HG03066 (cell line): ENCODE results near the gene EOGT.

Experiments
- ATAC-seq: cut with Tn5 transposase; IDR thresholded peaks from one replicate; pipeline ENCODE4 v1.9.1; 2021; ENCODE audit warnings: low read depth; ENCODE audit not compliant: unreplicated experiment

EOGT gene

DNA sequence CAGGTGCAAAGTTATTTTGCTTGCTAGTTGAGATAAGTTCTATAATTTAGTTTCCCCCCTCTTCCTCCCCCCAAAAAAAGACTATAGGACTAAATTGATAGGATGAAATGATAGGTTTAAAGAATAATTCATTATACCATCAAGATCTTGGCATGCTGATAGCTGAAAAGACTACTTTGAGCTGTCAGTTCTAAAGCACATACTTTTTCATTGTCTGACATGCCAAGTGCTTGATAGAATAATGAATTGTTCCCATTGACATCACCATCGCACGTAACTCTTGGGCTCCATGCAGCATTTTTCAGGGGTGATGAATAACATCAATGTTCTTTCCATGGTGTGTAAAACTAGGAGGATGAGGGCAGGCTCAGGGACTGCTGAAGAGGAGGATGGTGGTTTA is 48.8 kb downstream of the EOGT start:
- ATAC-seq = no peak

- no peak for ATAC-seq
Observed at GRCh38 chr3:68963891-68964290, 49.6 kb downstream of the EOGT start.

GRCh38 chr3:68963376-68963775 is 50.1 kb downstream of the EOGT start:
- ATAC-seq = no peak

GRCh38 chr3:68958932-68959331 is 54.6 kb downstream of the EOGT start:
- ATAC-seq = no peak

DNA sequence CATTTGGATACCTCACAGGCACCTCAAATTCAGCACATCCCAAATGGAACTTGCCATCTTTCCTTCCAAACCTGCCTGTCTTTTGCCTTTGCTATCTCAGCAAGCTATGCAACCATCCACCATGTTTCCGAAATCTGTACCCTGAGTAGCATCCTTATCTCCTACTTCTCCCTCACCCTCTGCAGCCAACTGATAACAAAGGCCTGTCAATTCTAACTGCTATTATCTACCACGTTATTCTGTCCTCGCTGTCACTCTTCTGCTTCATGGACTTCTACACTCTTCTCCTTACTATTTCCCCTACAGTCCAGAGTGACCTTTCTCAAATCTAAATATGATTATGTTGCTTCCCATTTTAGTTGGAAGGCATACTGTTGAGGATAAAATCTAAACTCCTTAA is 55.6 kb downstream of the EOGT start:
- ATAC-seq = no peak

- ATAC-seq = peak; percentile 63
Observed at GRCh38 chr3:68953816-68954444, 59.6 kb downstream of the EOGT start.

GRCh38 chr3:68945225-68945624 is 68.3 kb downstream of the EOGT start:
- no peak for ATAC-seq

- ATAC-seq = no peak
Observed at GRCh38 chr3:68943753-68944500, 69.6 kb downstream of the EOGT start.

DNA sequence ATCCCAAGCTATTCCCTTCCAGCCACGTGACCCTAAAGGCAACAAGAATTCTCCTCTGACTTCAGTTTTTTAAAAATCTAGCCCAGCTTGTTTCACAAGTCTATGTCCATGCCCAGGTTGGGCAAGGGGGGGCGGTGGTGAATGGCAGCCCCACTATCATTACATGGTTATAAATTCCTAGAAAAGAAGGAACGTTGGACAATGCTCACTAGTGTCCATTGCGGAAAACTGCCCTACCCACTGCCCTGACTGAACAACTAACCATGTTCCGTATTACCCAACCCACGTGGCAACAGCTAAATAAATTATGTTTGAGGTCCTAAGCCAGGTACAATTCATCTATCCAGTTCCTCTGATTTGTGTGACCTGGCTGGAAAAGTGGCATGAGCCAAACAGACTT is 72.4 kb downstream of the EOGT start:
- no peak for ATAC-seq

- no peak for ATAC-seq
Observed at GRCh38 chr3:68936856-68937255, 76.6 kb downstream of the EOGT start.

GRCh38 chr3:68935778-68936177 is 77.7 kb downstream of the EOGT start:
- ATAC-seq = no peak

DNA sequence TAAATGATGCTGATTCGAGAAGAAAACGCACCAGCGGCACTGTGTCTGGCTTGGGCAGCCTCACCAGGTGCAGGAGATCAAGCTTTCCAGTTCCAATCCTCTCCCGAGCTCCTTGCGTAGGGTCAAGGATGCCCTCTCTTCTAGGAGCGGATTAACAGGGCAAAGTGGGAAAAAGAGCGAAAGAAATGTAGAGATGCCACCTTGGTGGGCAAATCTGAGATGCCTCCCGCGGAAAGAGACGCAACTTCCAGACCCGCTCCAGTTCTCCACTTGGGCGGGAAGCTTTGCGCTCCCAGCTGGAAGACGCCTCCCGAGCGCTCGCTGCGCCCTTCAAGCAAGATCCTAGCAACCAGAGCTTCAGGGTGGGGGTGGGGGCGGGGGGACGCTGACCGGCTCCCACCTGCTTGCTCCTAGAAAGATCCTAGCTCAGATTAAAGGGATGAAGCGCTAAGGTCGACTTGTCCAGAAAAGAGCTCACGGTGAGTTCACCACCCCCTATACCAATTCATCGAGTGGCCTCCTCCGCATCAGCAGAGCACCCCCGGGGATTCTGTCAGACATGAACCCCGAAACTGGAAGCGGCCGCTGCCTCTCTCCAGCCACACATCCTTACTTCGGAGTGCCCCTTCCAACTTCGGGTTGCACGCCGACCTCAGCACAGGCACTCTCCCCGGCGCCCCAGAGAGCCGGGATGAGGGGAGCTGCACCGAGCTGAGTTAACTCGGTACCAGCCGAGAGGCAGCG is 81.9 kb downstream of the EOGT start:
- ATAC-seq = no peak
